ENCODE results near the gene FANK1. TPM values are rescaled to one million over a fixed set of nuclear protein-coding genes. Genes with fewer than 3 reads are reported as not detected.
"Not testable (repeated sequence)": the region's sequence is repeated elsewhere in the genome, so short reads cannot be mapped to it uniquely, and the experiment has no call there.

The FANK1 gene, protein sequence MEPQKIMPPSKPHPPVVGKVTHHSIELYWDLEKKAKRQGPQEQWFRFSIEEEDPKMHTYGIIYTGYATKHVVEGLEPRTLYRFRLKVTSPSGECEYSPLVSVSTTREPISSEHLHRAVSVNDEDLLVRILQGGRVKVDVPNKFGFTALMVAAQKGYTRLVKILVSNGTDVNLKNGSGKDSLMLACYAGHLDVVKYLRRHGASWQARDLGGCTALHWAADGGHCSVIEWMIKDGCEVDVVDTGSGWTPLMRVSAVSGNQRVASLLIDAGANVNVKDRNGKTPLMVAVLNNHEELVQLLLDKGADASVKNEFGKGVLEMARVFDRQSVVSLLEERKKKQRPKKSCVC
- total RNA-seq (2022) (1.8 and 2.5 TPM in 2 replicates), Bru-seq, nascent RNA (percentile 40 among the genes with signal in this experiment), BruChase-seq, experiment 1, labeled RNA remaining after a 6-hour chase (percentile 47 among the genes with signal in this experiment), BruChase-seq, experiment 2, labeled RNA remaining after a 2-hour chase (percentile 50 among the genes with signal in this experiment)
- long read RNA-seq, partial matches to known transcripts, result 0 of 1 reads
- long read RNA-seq, other reads (novel, unspliced or antisense), result 1 of 1 reads

DNA sequence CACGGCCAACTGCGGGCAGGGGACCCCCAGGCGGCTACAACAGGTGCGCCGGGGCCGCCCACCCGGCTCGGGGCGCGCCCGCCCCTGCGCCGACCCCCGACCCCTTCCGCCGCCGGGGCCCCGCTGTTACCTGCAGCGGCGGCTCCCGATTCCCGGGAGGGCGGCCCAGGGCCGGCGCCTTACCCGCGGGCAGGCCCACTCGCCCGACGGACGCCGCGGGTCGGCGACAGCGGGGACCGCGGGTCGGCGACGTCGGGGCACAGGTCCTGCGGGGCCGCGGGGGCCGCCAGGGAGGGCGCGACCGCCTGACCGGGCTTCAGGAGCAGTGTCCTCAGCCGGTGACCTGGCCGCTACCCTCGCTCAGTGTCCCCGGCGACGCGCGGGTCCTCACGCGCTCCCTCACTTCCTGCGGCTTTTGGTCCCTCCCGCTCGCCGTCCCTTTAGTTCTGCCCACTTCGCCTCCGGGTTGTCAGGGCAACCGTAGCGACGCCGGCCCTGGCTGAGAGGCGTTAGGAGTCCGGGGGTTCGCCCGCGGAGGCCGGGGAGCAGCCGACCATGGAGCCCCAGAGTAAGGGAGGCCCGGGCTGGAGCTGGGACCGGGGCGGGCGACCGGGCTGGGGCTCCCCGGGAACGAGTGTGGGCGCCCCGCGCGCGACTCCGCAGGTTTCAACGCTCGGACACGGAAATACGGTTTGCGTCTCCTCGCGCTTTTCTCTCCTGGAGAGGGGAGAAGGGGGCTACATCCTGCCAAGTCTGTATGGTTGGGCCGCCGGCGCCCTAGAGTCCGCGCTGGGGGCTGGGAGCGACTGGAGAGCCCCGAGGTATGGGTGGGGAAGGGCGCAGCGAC, at the start of gene FANK1:
FANK1 (plus strand) TSS at position 477 of the 847 bp plus-strand sequence; CDS start at position 556, 79 bp downstream.
- ChIA-PET CTCF (interaction anchor here (0.6 to 0.9 kb wide), 2 partner anchors 28 to 61 kb away, joined by 3 read pairs; no protein-coding TSS in a partner anchor), POLR2A (interaction anchor here (0.7 to 1.6 kb wide), 6 partner anchors 10 to 1378 kb away, joined by 3 to 4 read pairs (median 4); no protein-coding TSS in a partner anchor)

DNA sequence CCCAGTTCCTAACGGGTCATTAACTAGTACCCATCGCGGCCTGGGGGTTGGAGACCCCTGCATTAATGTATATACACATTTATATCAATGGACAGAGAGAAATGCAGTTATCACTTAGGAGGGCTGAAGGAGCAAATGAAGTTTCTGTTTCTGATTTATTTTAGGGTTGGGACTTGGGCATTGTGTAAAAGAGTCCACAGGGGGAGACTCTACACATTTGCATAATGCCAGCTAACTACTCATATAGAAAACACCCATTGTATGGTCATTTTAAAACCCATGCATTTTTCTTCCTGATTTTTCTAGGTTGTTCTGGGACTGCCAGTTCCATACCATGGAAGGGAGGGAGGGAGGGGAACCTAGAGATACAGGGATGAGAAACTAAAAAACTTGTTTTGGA, 49.5 kb upstream of the FANK1 start:
- Mint-ChIP-seq H3K9me3 (ENCODE audit: unreplicated experiment) (no peaks in the 10 kb centered on the region), H3K27ac (ENCODE audit: low read depth, unreplicated experiment) (no peak overlapping the region)
- POLR2A ChIA-PET, result interaction anchor here (0.7 to 1.4 kb wide), 2 partner anchors 10 to 17 kb away, joined by 3 read pairs; no protein-coding TSS in a partner anchor

More for the DNA sequence above, at the start of gene FANK1:
- Mint-ChIP-seq H3K4me1 (ENCODE audit: insufficient read depth, unreplicated experiment) (peaks cover 19% of the 10 kb centered on the region), H3K4me3 (ENCODE audit: unreplicated experiment) (peak within 1 kb of the TSS; percentile 96), H3K27ac (ENCODE audit: low read depth, unreplicated experiment) (peak within 1 kb of the TSS; percentile 94)
- DNase-seq (ENCODE audit: unreplicated experiment), result peak; percentile 90
- BruUV-seq (replicated peaks), result TSS peak; percentile 46
- H3K27me3 Mint-ChIP-seq (ENCODE audit: insufficient read depth, unreplicated experiment); H3K36me3 Mint-ChIP-seq (ENCODE audit: insufficient read depth, unreplicated experiment); intact Hi-C loops (cut with micrococcal nuclease); H3K9me3 Mint-ChIP-seq (ENCODE audit: unreplicated experiment): not testable (repeated sequence)

DNA sequence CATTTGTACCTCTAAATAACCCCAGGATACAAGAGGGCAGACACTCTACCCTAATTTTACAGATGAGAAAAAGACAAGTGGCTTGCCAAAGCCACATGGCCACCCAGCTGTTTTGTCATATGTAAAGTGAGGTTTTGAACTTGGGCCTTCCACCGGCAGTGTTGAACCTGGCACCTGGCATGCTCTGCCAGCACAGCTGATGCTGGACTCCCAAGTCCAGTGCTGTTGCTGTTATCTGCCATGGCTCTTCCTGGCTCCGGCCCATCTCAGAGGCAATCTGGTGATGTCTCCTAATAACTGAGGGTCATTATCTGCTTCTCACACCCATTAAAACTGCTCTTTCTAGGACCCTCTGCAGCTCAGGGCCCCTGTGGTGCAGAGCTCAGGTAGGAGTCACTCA, 48.0 kb upstream of the FANK1 start:
- H3K36me3 Mint-ChIP-seq (ENCODE audit: insufficient read depth, unreplicated experiment), result peaks cover 64% of the 10 kb centered on the region
- CTCF ChIA-PET, result interaction anchor here (0.6 kb wide), 1 partner anchor 157 kb away, joined by 3 read pairs; no protein-coding TSS in a partner anchor

More for the DNA sequence above, 49.5 kb upstream of the FANK1 start:
- intact Hi-C loops (cut with micrococcal nuclease), result no loop called here
- Mint-ChIP-seq H3K4me1 (ENCODE audit: insufficient read depth, unreplicated experiment) (no peaks in the 10 kb centered on the region), H3K27me3 (ENCODE audit: insufficient read depth, unreplicated experiment) (no peaks in the 10 kb centered on the region), H3K4me3 (ENCODE audit: unreplicated experiment) (no peak overlapping the region), H3K36me3 (ENCODE audit: insufficient read depth, unreplicated experiment) (peaks cover 54% of the 10 kb centered on the region)
- DNase-seq (ENCODE audit: unreplicated experiment), result no peak
- BruUV-seq (replicated peaks), result no TSS peak
- TF ChIP-seq, protein P1, sequence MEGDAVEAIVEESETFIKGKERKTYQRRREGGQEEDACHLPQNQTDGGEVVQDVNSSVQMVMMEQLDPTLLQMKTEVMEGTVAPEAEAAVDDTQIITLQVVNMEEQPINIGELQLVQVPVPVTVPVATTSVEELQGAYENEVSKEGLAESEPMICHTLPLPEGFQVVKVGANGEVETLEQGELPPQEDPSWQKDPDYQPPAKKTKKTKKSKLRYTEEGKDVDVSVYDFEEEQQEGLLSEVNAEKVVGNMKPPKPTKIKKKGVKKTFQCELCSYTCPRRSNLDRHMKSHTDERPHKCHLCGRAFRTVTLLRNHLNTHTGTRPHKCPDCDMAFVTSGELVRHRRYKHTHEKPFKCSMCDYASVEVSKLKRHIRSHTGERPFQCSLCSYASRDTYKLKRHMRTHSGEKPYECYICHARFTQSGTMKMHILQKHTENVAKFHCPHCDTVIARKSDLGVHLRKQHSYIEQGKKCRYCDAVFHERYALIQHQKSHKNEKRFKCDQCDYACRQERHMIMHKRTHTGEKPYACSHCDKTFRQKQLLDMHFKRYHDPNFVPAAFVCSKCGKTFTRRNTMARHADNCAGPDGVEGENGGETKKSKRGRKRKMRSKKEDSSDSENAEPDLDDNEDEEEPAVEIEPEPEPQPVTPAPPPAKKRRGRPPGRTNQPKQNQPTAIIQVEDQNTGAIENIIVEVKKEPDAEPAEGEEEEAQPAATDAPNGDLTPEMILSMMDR (IDR thresholded peaks at IDR 0.05; ENCODE audit: unreplicated experiment), result no peak
- CTCF ChIA-PET, result no interaction called here

DNA sequence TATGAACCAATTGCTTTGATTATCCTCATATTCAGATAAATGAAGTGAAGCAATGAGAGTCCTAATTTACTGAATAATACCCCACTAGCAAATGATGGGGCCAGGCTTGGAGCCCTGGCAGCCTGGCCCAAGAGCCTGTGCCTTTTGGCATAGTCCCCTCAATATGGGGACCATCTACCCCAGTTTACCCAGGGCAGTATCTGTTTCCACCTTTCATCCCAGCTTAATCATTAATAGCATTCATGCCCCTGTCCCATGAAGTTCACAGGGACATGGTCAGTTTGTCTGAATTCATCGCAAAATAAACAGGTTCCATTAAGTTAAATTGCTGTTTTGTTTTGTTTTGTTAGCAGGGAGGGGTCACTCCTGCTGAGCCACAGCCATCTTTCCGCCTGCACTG, 47.5 kb upstream of the FANK1 start:
- no peak overlapping the region for H3K27ac Mint-ChIP-seq (ENCODE audit: low read depth, unreplicated experiment)
- DNase-seq (ENCODE audit: unreplicated experiment), result no peak
- no peaks in the 10 kb centered on the region for H3K9me3 Mint-ChIP-seq (ENCODE audit: unreplicated experiment)
- peaks cover 69% of the 10 kb centered on the region for H3K36me3 Mint-ChIP-seq (ENCODE audit: insufficient read depth, unreplicated experiment)
- H3K4me3 Mint-ChIP-seq (ENCODE audit: unreplicated experiment), result no peak overlapping the region
- TF ChIP-seq, protein P1 (IDR thresholded peaks at IDR 0.05; ENCODE audit: unreplicated experiment), result no peak
- ChIA-PET POLR2A (no interaction called here), CTCF (interaction anchor here (0.6 kb wide), 1 partner anchor 156 kb away, joined by 3 read pairs; no protein-coding TSS in a partner anchor)
- no peaks in the 10 kb centered on the region for H3K4me1 Mint-ChIP-seq (ENCODE audit: insufficient read depth, unreplicated experiment)
- no peaks in the 10 kb centered on the region for H3K27me3 Mint-ChIP-seq (ENCODE audit: insufficient read depth, unreplicated experiment)
- BruUV-seq (replicated peaks), result no TSS peak
- intact Hi-C loops (cut with micrococcal nuclease), result no loop called here

More for the DNA sequence above, 48.0 kb upstream of the FANK1 start:
- intact Hi-C loops (cut with micrococcal nuclease), result no loop called here
- Mint-ChIP-seq H3K27me3 (ENCODE audit: insufficient read depth, unreplicated experiment) (no peaks in the 10 kb centered on the region), H3K4me1 (ENCODE audit: insufficient read depth, unreplicated experiment) (no peaks in the 10 kb centered on the region), H3K27ac (ENCODE audit: low read depth, unreplicated experiment) (no peak overlapping the region), H3K4me3 (ENCODE audit: unreplicated experiment) (no peak overlapping the region), H3K9me3 (ENCODE audit: unreplicated experiment) (no peaks in the 10 kb centered on the region)
- DNase-seq (ENCODE audit: unreplicated experiment), result no peak
- POLR2A ChIA-PET, result no interaction called here
- TF ChIP-seq, protein P1 (IDR thresholded peaks at IDR 0.05; ENCODE audit: unreplicated experiment), result no peak
- no TSS peak for BruUV-seq (replicated peaks)
